ENCODE data around the gene FOXA2. TPM values are rescaled to one million over a fixed set of nuclear protein-coding genes. Genes with fewer than 3 reads are reported as not detected.

FOXA2 gene
- total and polyA plus RNA-seq, 2 donors (not counting 1 experiment from before 2014, with no cell fraction given), result not detected

DNA sequence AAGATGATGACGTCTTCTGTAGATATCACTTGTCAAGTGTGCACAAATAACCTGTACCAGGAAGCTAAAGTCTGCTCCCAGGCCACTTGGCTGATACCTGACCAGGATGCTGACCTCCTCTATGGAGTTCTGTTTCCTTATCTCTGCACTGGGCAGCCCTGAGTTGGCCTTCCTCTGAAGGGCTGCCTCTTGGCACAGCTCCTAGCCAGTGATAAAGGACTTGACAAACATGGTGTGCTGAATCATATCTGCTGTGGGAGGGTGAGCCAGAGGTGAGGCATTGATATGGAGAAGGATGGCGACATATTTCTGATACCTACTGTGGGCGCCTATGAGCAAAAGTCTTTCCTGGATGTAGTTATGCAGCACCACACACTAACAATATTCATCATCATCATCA, 32.8 kb upstream of the FOXA2 start:
- no peak for TF ChIP-seq EZH2 (IDR thresholded peaks at IDR 0.05; ENCODE audit: low read length, missing control alignments)
- TF ChIP-seq, protein P1, sequence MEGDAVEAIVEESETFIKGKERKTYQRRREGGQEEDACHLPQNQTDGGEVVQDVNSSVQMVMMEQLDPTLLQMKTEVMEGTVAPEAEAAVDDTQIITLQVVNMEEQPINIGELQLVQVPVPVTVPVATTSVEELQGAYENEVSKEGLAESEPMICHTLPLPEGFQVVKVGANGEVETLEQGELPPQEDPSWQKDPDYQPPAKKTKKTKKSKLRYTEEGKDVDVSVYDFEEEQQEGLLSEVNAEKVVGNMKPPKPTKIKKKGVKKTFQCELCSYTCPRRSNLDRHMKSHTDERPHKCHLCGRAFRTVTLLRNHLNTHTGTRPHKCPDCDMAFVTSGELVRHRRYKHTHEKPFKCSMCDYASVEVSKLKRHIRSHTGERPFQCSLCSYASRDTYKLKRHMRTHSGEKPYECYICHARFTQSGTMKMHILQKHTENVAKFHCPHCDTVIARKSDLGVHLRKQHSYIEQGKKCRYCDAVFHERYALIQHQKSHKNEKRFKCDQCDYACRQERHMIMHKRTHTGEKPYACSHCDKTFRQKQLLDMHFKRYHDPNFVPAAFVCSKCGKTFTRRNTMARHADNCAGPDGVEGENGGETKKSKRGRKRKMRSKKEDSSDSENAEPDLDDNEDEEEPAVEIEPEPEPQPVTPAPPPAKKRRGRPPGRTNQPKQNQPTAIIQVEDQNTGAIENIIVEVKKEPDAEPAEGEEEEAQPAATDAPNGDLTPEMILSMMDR (conservative IDR thresholded peaks at IDR 0.05 in 1 of 2, IDR thresholded peaks at IDR 0.05 in 1 of 2; ENCODE audit: low read depth in 1 of 2, low read length in 2 of 2), result no peak
- Histone ChIP-seq H4K20me1 (ENCODE audit: control insufficient read depth, extremely low read depth, insufficient read depth, low read length) (no peaks in the 10 kb centered on the region), H3K4me1 (ENCODE audit: control insufficient read depth, extremely low read depth, insufficient read depth, low read length) (no peaks in the 10 kb centered on the region), H3K9ac (ENCODE audit: insufficient read depth, low read length) (no peak overlapping the region), H3K9me3 (ENCODE audit: control insufficient read depth, insufficient read depth, low read depth, low read length) (no peaks in the 10 kb centered on the region), H2AFZ (ENCODE audit: low read length) (no peak overlapping the region), H3K4me3 (replicated peaks in 1 of 4; ENCODE audit: control extremely low read depth in 1 of 4, insufficient read depth in 1 of 4, low read depth in 3 of 4, low read length in 4 of 4) (no peak overlapping the region), H3K27me3 (ENCODE audit: control insufficient read depth, insufficient read depth, low read length) (no peaks in the 10 kb centered on the region), H3K4me2 (ENCODE audit: extremely low read depth, insufficient read depth, low read length) (no peak overlapping the region), H3K36me3 (ENCODE audit: control insufficient read depth, insufficient read depth, low read length) (no peaks in the 10 kb centered on the region), H3K27ac (ENCODE audit: insufficient read depth, low read length) (no peak overlapping the region), H3K79me2 (ENCODE audit: control insufficient read depth, insufficient read depth, low read length) (no peaks in the 10 kb centered on the region)
- DNase-seq (ENCODE audit: low read depth in 2 of 2), result no peak

DNA sequence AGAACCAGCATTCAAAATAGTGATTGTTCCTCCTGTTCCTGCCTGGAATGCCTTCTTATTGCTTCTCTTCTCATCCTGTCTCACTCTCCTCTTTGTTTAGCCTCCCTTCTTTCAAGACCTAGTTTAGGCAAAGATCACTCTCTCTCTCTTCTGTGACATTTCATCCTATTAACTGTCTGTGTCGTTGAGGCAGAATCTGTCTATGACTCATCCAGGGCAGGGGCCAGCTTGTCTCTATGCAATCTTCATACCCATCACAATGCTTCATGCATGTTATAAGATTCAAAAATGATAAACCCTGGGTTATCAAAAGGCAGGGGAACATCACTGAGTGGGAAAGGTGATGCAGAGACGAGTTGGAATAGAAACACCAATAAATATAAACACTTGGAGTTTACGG, 32.2 kb upstream of the FOXA2 start:
- no peaks in the 10 kb centered on the region for H3K4me1 ChIP-seq (ENCODE audit: control insufficient read depth, extremely low read depth, insufficient read depth, low read length)
- no peaks in the 10 kb centered on the region for H3K27me3 ChIP-seq (ENCODE audit: control insufficient read depth, insufficient read depth, low read length)
- DNase-seq (ENCODE audit: low read depth in 2 of 2), result no peak
- H3K27ac ChIP-seq (ENCODE audit: insufficient read depth, low read length), result no peak overlapping the region
- H2AFZ ChIP-seq (ENCODE audit: low read length), result no peak overlapping the region
- H3K79me2 ChIP-seq (ENCODE audit: control insufficient read depth, insufficient read depth, low read length), result no peaks in the 10 kb centered on the region
- H3K9me3 ChIP-seq (ENCODE audit: control insufficient read depth, insufficient read depth, low read depth, low read length), result no peaks in the 10 kb centered on the region
- no peaks in the 10 kb centered on the region for H3K36me3 ChIP-seq (ENCODE audit: control insufficient read depth, insufficient read depth, low read length)
- H4K20me1 ChIP-seq (ENCODE audit: control insufficient read depth, extremely low read depth, insufficient read depth, low read length), result no peaks in the 10 kb centered on the region
- no peak overlapping the region for H3K4me3 ChIP-seq (replicated peaks in 1 of 4; ENCODE audit: control extremely low read depth in 1 of 4, insufficient read depth in 1 of 4, low read depth in 3 of 4, low read length in 4 of 4)
- no peak for TF ChIP-seq EZH2 (IDR thresholded peaks at IDR 0.05; ENCODE audit: low read length, missing control alignments)
- TF ChIP-seq, protein P1 (conservative IDR thresholded peaks at IDR 0.05 in 1 of 2, IDR thresholded peaks at IDR 0.05 in 1 of 2; ENCODE audit: low read depth in 1 of 2, low read length in 2 of 2), result no peak
- H3K9ac ChIP-seq (ENCODE audit: insufficient read depth, low read length), result no peak overlapping the region
- H3K4me2 ChIP-seq (ENCODE audit: extremely low read depth, insufficient read depth, low read length), result no peak overlapping the region

DNA sequence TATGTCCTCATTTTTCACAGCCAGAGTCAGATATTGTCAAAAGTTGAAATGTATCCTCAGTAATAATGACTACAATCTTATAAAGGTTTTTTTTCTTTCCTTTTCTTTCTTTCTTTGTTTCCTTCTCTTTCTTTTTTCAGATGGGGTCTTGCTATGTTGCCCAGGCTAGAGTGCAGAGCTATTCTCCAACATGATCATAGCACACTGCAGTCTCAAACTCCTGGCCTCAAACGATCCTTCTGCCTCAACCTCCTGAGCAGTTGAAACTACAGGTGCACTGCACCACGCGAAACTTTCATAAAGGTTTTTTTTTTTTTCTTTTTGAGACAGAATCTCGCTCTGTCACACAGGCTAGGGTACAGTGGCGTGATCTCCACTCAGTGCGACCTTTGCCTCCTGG, 31.1 kb upstream of the FOXA2 start:
- DNase-seq (ENCODE audit: low read depth in 2 of 2), result no peak
- H3K9me3 ChIP-seq (ENCODE audit: control insufficient read depth, insufficient read depth, low read depth, low read length), result no peaks in the 10 kb centered on the region
- no peak overlapping the region for H3K4me3 ChIP-seq (replicated peaks in 1 of 4; ENCODE audit: control extremely low read depth in 1 of 4, insufficient read depth in 1 of 4, low read depth in 3 of 4, low read length in 4 of 4)
- H4K20me1 ChIP-seq (ENCODE audit: control insufficient read depth, extremely low read depth, insufficient read depth, low read length), result no peaks in the 10 kb centered on the region
- H3K9ac ChIP-seq (ENCODE audit: insufficient read depth, low read length), result no peak overlapping the region
- no peak overlapping the region for H2AFZ ChIP-seq (ENCODE audit: low read length)
- no peak overlapping the region for H3K4me2 ChIP-seq (ENCODE audit: extremely low read depth, insufficient read depth, low read length)
- H3K4me1 ChIP-seq (ENCODE audit: control insufficient read depth, extremely low read depth, insufficient read depth, low read length), result no peaks in the 10 kb centered on the region
- no peaks in the 10 kb centered on the region for H3K27me3 ChIP-seq (ENCODE audit: control insufficient read depth, insufficient read depth, low read length)
- no peaks in the 10 kb centered on the region for H3K36me3 ChIP-seq (ENCODE audit: control insufficient read depth, insufficient read depth, low read length)
- no peak overlapping the region for H3K27ac ChIP-seq (ENCODE audit: insufficient read depth, low read length)
- TF ChIP-seq, protein P1 (conservative IDR thresholded peaks at IDR 0.05 in 1 of 2, IDR thresholded peaks at IDR 0.05 in 1 of 2; ENCODE audit: low read depth in 1 of 2, low read length in 2 of 2), result no peak
- TF ChIP-seq EZH2 (IDR thresholded peaks at IDR 0.05; ENCODE audit: low read length, missing control alignments), result no peak
- no peaks in the 10 kb centered on the region for H3K79me2 ChIP-seq (ENCODE audit: control insufficient read depth, insufficient read depth, low read length)

All from fibroblast of lung (primary cell).